ENCODE results near the gene CORO6. TPM values are rescaled to one million over a fixed set of nuclear protein-coding genes. Genes with fewer than 3 reads are reported as not detected.

Gene CORO6
- total and polyA plus RNA-seq, 4 experiments from 2014 or later: 1.6 to 2.2 TPM; not detected in 2

GRCh38 chr17:29640413-29640812 lies 17.7 kb upstream of the CORO6 start:
- Histone ChIP-seq H3K27me3 (ENCODE audit: insufficient read depth, low read length) (no peaks in the 10 kb centered on the region), H3K27ac (ENCODE audit: low read depth, low read length) (no peak overlapping the region), H3K9me3 (ENCODE audit: control insufficient read depth in 1 of 2, low read length in 2 of 2) (no peaks in the 10 kb centered on the region), H3K36me3 (ENCODE audit: insufficient read depth, low read length) (peaks cover 25% of the 10 kb centered on the region), H3K4me1 (ENCODE audit: insufficient read depth, low read length) (no peaks in the 10 kb centered on the region), H3K4me3 (ENCODE audit: low read length in 2 of 2) (no peak overlapping the region)
- Mint-ChIP-seq H3K4me1 (peaks cover 7 to 19% (median 13%) of the 10 kb centered on the region in 4 donors), H3K27me3 (no peaks in the 10 kb centered on the region), H3K9me3 (no peaks in the 10 kb centered on the region), H3K4me3 (no peak overlapping the region), H3K36me3 (peaks cover 20 to 48% of the 10 kb centered on the region in 2 donors), H3K27ac (peak overlapping the region in 5 of 7 donors; percentile 60 to 96 (median 75))
- intact Hi-C loops (cut with micrococcal nuclease): no loop called here
- no peak for DNase-seq
- ChIA-PET CTCF (ENCODE audit: partially characterized antibody) (interaction anchor here (1.3 to 6.8 kb wide), 8 partner anchors 15 to 168 kb away, joined by 5 to 141 read pairs (median 8); no protein-coding TSS in a partner anchor), POLR2A (ENCODE audit: partially characterized antibody) (interaction anchor here (1.1 to 2.5 kb wide), 2 partner anchors 23 to 83 kb away, joined by 3 to 14 read pairs; no protein-coding TSS in a partner anchor)

GRCh38 chr17:29633886-29634285 lies 11.2 kb upstream of the CORO6 start:
- H3K4me3 ChIP-seq (ENCODE audit: low read length in 2 of 2): no peak overlapping the region
- peaks cover 69% of the 10 kb centered on the region for H3K36me3 ChIP-seq (ENCODE audit: insufficient read depth, low read length)
- no peaks in the 10 kb centered on the region for H3K27me3 Mint-ChIP-seq
- no peak overlapping the region for H3K27ac ChIP-seq (ENCODE audit: low read depth, low read length)
- H3K9me3 ChIP-seq (ENCODE audit: control insufficient read depth in 1 of 2, low read length in 2 of 2): no peaks in the 10 kb centered on the region
- H3K4me3 Mint-ChIP-seq: peak overlapping the region in 1 of 8 donors; percentile 18
- no peaks in the 10 kb centered on the region for H3K27me3 ChIP-seq (ENCODE audit: insufficient read depth, low read length)
- POLR2A ChIA-PET (ENCODE audit: partially characterized antibody): interaction anchor here (1.4 kb wide), 1 partner anchor 68 kb away, joined by 3 read pairs; no protein-coding TSS in a partner anchor
- peak overlapping the region in 3 of 7 donors; percentile 25 to 80 (median 70) for H3K27ac Mint-ChIP-seq
- no peak for DNase-seq
- peaks cover 4 to 7% (median 5%) of the 10 kb centered on the region in 4 donors for H3K4me1 Mint-ChIP-seq
- no peaks in the 10 kb centered on the region for H3K9me3 Mint-ChIP-seq
- intact Hi-C loops (cut with micrococcal nuclease): no loop called here
- peaks cover 29 to 69% of the 10 kb centered on the region in 2 donors for H3K36me3 Mint-ChIP-seq
- CTCF ChIA-PET (ENCODE audit: partially characterized antibody): interaction anchor here (1.0 kb wide), 1 partner anchor 17 kb away, joined by 4 read pairs; no protein-coding TSS in a partner anchor
- H3K4me1 ChIP-seq (ENCODE audit: insufficient read depth, low read length): no peaks in the 10 kb centered on the region

GRCh38 chr17:29630630-29631193 lies 8.0 kb upstream of the CORO6 start:
- POLR2A ChIA-PET (ENCODE audit: partially characterized antibody): no interaction called here
- Mint-ChIP-seq H3K4me3 (no peak overlapping the region), H3K27me3 (no peaks in the 10 kb centered on the region), H3K36me3 (peaks cover 20 to 65% of the 10 kb centered on the region in 2 donors), H3K27ac (peak overlapping the region in 3 of 7 donors; percentile 21 to 76 (median 46)), H3K4me1 (peaks cover 4 to 14% (median 10%) of the 10 kb centered on the region in 4 donors), H3K9me3 (no peaks in the 10 kb centered on the region)
- no peak overlapping the region for H3K27ac ChIP-seq (ENCODE audit: low read depth, low read length)
- DNase-seq: no peak
- no peak overlapping the region for H3K4me3 ChIP-seq (ENCODE audit: low read length in 2 of 2)
- H3K27me3 ChIP-seq (ENCODE audit: insufficient read depth, low read length): no peaks in the 10 kb centered on the region
- H3K4me1 ChIP-seq (ENCODE audit: insufficient read depth, low read length): no peaks in the 10 kb centered on the region
- H3K9me3 ChIP-seq (ENCODE audit: control insufficient read depth in 1 of 2, low read length in 2 of 2): no peaks in the 10 kb centered on the region
- H3K36me3 ChIP-seq (ENCODE audit: insufficient read depth, low read length): peaks cover 55% of the 10 kb centered on the region
- intact Hi-C loops (cut with micrococcal nuclease): no loop called here
- CTCF ChIA-PET (ENCODE audit: partially characterized antibody): interaction anchor here (2.6 kb wide), 1 partner anchor 13 kb away, joined by 10 read pairs; no protein-coding TSS in a partner anchor

GRCh38 chr17:29629839-29630238 lies 7.1 kb upstream of the CORO6 start:
- ChIA-PET CTCF (ENCODE audit: partially characterized antibody) (no interaction called here), POLR2A (ENCODE audit: partially characterized antibody) (interaction anchor here (1.0 kb wide), 1 partner anchor 9 kb away, joined by 4 read pairs; no protein-coding TSS in a partner anchor)
- Mint-ChIP-seq H3K9me3 (no peaks in the 10 kb centered on the region), H3K36me3 (peaks cover 18 to 59% of the 10 kb centered on the region in 2 donors), H3K4me3 (no peak overlapping the region), H3K27me3 (no peaks in the 10 kb centered on the region), H3K4me1 (peaks cover 7 to 16% (median 10%) of the 10 kb centered on the region in 4 donors), H3K27ac (peak overlapping the region in 3 of 7 donors; percentile 11 to 53 (median 35))
- no peak overlapping the region for H3K27ac ChIP-seq (ENCODE audit: low read depth, low read length)
- intact Hi-C loops (cut with micrococcal nuclease): no loop called here
- H3K9me3 ChIP-seq (ENCODE audit: control insufficient read depth in 1 of 2, low read length in 2 of 2): no peaks in the 10 kb centered on the region
- no peak overlapping the region for H3K4me3 ChIP-seq (ENCODE audit: low read length in 2 of 2)
- H3K27me3 ChIP-seq (ENCODE audit: insufficient read depth, low read length): no peaks in the 10 kb centered on the region
- no peaks in the 10 kb centered on the region for H3K4me1 ChIP-seq (ENCODE audit: insufficient read depth, low read length)
- DNase-seq: no peak
- peaks cover 47% of the 10 kb centered on the region for H3K36me3 ChIP-seq (ENCODE audit: insufficient read depth, low read length)

DNA sequence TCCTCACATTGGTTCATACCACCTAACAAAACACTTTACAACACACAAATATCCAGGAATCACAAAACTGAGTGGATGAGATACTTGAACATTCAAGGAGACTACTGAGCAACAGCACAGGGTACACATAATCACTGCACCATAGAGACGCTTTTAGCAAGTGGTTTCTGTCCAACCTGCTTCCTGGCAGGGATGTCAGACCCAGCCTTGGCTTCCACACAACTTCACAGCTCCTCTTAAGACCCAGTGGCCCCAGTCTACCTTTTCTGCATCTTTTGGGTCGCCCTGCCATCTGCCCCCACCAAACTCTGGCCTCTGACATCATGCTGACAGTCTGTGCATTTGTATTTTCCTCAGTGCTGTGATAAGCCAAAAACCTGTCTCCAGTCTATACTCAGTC lies 5.9 kb upstream of the CORO6 start:
- POLR2A ChIA-PET (ENCODE audit: partially characterized antibody): interaction anchor here (1.0 to 1.1 kb wide), 2 partner anchors 11 kb away, joined by 3 to 4 read pairs; no protein-coding TSS in a partner anchor
- no peak for DNase-seq
- peak overlapping the region in 5 of 7 donors; percentile 23 to 68 (median 50) for H3K27ac Mint-ChIP-seq
- H3K36me3 ChIP-seq (ENCODE audit: insufficient read depth, low read length): peaks cover 39% of the 10 kb centered on the region
- intact Hi-C loops (cut with micrococcal nuclease): no loop called here
- H3K36me3 Mint-ChIP-seq: peaks cover 14 to 49% of the 10 kb centered on the region in 2 donors
- H3K4me1 Mint-ChIP-seq: peaks cover 8 to 24% (median 14%) of the 10 kb centered on the region in 4 donors
- no peaks in the 10 kb centered on the region for H3K9me3 Mint-ChIP-seq
- H3K27me3 Mint-ChIP-seq: no peaks in the 10 kb centered on the region
- no peak overlapping the region for H3K4me3 Mint-ChIP-seq
- no peaks in the 10 kb centered on the region for H3K27me3 ChIP-seq (ENCODE audit: insufficient read depth, low read length)
- H3K4me3 ChIP-seq (ENCODE audit: low read length in 2 of 2): no peak overlapping the region
- H3K4me1 ChIP-seq (ENCODE audit: insufficient read depth, low read length): peaks cover 9% of the 10 kb centered on the region
- no peaks in the 10 kb centered on the region for H3K9me3 ChIP-seq (ENCODE audit: control insufficient read depth in 1 of 2, low read length in 2 of 2)
- CTCF ChIA-PET (ENCODE audit: partially characterized antibody): interaction anchor here (1.0 kb wide), 1 partner anchor 151 kb away, joined by 3 read pairs; no protein-coding TSS in a partner anchor
- H3K27ac ChIP-seq (ENCODE audit: low read depth, low read length): no peak overlapping the region

DNA sequence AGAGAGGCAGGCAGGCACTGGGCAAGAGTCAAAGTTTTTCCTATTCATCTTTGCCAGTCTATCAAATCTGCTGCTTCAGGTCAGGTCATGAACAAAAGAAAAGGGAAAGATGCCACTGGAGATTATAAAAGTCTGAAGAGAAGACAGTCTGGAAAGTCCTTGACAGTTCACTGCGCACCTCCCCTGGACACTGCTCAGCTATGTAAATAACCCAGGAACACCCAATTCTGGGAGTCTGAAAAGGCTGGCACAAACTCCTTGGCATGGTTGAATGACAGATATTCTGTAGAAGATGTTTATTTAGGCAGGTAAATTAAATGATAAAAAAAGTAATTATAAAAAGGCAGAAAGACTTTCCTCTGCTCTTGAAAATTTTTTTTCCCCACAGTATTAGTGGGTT lies 5.2 kb upstream of the CORO6 start:
- Mint-ChIP-seq H3K9me3 (no peaks in the 10 kb centered on the region), H3K4me3 (no peak overlapping the region), H3K27me3 (no peaks in the 10 kb centered on the region), H3K27ac (peak overlapping the region in 5 of 7 donors; percentile 0 to 92 (median 62)), H3K36me3 (peaks cover 14 to 42% of the 10 kb centered on the region in 2 donors), H3K4me1 (peaks cover 11 to 31% (median 19%) of the 10 kb centered on the region in 4 donors)
- H3K4me3 ChIP-seq (ENCODE audit: low read length in 2 of 2): no peak overlapping the region
- H3K27me3 ChIP-seq (ENCODE audit: insufficient read depth, low read length): no peaks in the 10 kb centered on the region
- intact Hi-C loops (cut with micrococcal nuclease): no loop called here
- DNase-seq: no peak
- H3K27ac ChIP-seq (ENCODE audit: low read depth, low read length): no peak overlapping the region
- CTCF ChIA-PET (ENCODE audit: partially characterized antibody): interaction anchor here (0.6 to 22.5 kb wide), 3 partner anchors 11 to 74 kb away, joined by 4 to 523 read pairs (median 9); partner anchors contain the start of genes ABHD15 and TP53I13
- POLR2A ChIA-PET (ENCODE audit: partially characterized antibody): interaction anchor here (1.6 to 1.8 kb wide), 2 partner anchors 11 to 13 kb away, joined by 5 to 6 read pairs; no protein-coding TSS in a partner anchor
- H3K36me3 ChIP-seq (ENCODE audit: insufficient read depth, low read length): peaks cover 33% of the 10 kb centered on the region
- H3K4me1 ChIP-seq (ENCODE audit: insufficient read depth, low read length): peaks cover 16% of the 10 kb centered on the region
- no peaks in the 10 kb centered on the region for H3K9me3 ChIP-seq (ENCODE audit: control insufficient read depth in 1 of 2, low read length in 2 of 2)

Data from CD4-positive, alpha-beta memory T cell (primary cell).